Measurements from ENCODE around the gene LSS.

LSS gene

DNA sequence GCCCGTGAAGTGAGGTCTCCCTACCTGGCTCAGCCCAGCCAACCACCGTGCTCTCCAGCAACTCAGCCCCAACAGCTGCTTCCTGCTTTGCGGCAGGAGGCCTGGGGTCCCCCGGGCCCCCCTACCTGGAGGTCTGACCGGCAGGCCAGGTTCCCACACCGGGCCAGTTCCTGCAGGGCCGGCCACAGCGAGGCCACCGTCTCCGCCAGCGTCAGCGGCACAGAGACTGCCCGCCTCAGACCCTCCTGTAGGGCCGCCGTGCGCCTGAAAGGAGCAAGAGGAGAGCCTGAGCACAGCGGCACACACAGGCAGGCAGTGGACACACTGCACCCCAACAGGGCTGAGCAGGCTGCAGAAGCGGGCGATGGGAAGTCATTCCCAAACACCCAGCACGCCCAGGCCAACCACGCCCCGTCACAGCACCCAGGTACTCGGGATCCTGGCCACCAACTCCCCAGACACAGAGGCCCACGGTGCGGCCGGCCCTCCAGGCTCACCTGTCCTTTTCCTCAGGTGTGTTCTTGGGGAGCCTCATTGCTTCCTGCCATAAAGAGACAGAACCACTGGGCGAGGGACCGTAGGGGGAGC lies 90.1 kb downstream of the LSS start:
- no peaks in the 10 kb centered on the region for H3K36me3 ChIP-seq (replicated peaks)
- DNase-seq: no peak

More for the DNA sequence above, 90.1 kb downstream of the LSS start:
- no peak overlapping the region for H3K27ac ChIP-seq
- TF ChIP-seq, protein P1, sequence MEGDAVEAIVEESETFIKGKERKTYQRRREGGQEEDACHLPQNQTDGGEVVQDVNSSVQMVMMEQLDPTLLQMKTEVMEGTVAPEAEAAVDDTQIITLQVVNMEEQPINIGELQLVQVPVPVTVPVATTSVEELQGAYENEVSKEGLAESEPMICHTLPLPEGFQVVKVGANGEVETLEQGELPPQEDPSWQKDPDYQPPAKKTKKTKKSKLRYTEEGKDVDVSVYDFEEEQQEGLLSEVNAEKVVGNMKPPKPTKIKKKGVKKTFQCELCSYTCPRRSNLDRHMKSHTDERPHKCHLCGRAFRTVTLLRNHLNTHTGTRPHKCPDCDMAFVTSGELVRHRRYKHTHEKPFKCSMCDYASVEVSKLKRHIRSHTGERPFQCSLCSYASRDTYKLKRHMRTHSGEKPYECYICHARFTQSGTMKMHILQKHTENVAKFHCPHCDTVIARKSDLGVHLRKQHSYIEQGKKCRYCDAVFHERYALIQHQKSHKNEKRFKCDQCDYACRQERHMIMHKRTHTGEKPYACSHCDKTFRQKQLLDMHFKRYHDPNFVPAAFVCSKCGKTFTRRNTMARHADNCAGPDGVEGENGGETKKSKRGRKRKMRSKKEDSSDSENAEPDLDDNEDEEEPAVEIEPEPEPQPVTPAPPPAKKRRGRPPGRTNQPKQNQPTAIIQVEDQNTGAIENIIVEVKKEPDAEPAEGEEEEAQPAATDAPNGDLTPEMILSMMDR (IDR thresholded peaks at IDR 0.05; ENCODE audit: low read depth, low read length, missing control alignments): no peak
- no peak overlapping the region for H3K4me3 ChIP-seq (ENCODE audit: low read depth, low read length)
- in situ Hi-C loops (cut with HindIII; ENCODE audit: low pct_ligation_motif_present, low sequenced_read_pairs): no loop called here
- no peaks in the 10 kb centered on the region for H3K27me3 ChIP-seq (replicated peaks)
